Skin epidermis (tissue), 12 donors: ENCODE data around the gene C1QTNF6.
A peak's percentile ranks its signal among the peaks of the same experiment; 100 is the strongest.

ENCODE experiments used
- H3K27ac ChIP-seq, 21 experiments: fragments of 200-600 bp; sonication (generic) in 11 of 21; one replicate each; pipeline ENCODE4 v1.5.0; 2020; ENCODE audit warnings: mild to moderate bottlenecking in 3 of 21, inconsistent platforms in 2 of 21, moderate library complexity in 2 of 21
- H3K4me3 ChIP-seq, 7 experiments: fragments of 200-600 bp; sonication (generic) in 2 of 7; one replicate each; pipeline ENCODE4 v1.5.0; 2020; ENCODE audit warnings: inconsistent platforms in 2 of 7, mild to moderate bottlenecking in 2 of 7, moderate library complexity in 1 of 7

Gene C1QTNF6

GRCh38 chr22:37137903-37138665 is 50.0 kb downstream of the C1QTNF6 start:
- Histone ChIP-seq H3K4me3 (no peak overlapping the region), H3K27ac (peak overlapping the region in 1 of 21 experiments; percentile 7)

- Histone ChIP-seq H3K27ac (no peak overlapping the region), H3K4me3 (no peak overlapping the region)
These were observed 50.9 kb downstream of the C1QTNF6 start for GRCh38 chr22:37137131-37137530.

GRCh38 chr22:37135023-37135422 is 53.0 kb downstream of the C1QTNF6 start:
- no peak overlapping the region for H3K4me3 ChIP-seq
- no peak overlapping the region for H3K27ac ChIP-seq

GRCh38 chr22:37133304-37134018 is 54.6 kb downstream of the C1QTNF6 start:
- H3K27ac ChIP-seq: no peak overlapping the region

GRCh38 chr22:37132773-37133172 is 55.3 kb downstream of the C1QTNF6 start:
- no peak overlapping the region for H3K27ac ChIP-seq
- no peak overlapping the region for H3K4me3 ChIP-seq

More at GRCh38 chr22:37133304-37134018, 54.6 kb downstream of the C1QTNF6 start:
- H3K4me3 ChIP-seq: no peak overlapping the region
